Mesenchymal stem cell (in vitro differentiated cells and primary cell): ENCODE measurements around the gene PACSIN3.
A peak's percentile ranks its signal among the peaks of the same experiment; 100 is the strongest.
"Not testable (repeated sequence)": the region's sequence is repeated elsewhere in the genome, so short reads cannot be mapped to it uniquely, and the experiment has no call there.

Experiments
- DNase-seq: peaks from one replicate; pipeline ENCODE4 v3.0.0-alpha.2; 2013
- H2AFZ ChIP-seq: one replicate; pipeline ENCODE4 v1.6.1; 2013; ENCODE audit warnings: low read depth, mild to moderate bottlenecking, control low read depth, inconsistent platforms, low read length, moderate library complexity
- H2AK5ac ChIP-seq: 2 replicates; pipeline ENCODE4 v1.6.1; 2013; ENCODE audit warnings: low read length, moderate library complexity, mild to moderate bottlenecking, inconsistent platforms; ENCODE audit not compliant: severe bottlenecking
- H2BK120ac ChIP-seq: one replicate; pipeline ENCODE4 v1.6.1; 2013; ENCODE audit warnings: low read depth, mild to moderate bottlenecking, inconsistent platforms, low read length, moderate library complexity
- H2BK12ac ChIP-seq, 2 experiments: one replicate each; pipeline ENCODE4 v1.6.1; 2013; ENCODE audit warnings: inconsistent platforms in 2 of 2, low read length in 2 of 2, mild to moderate bottlenecking in 2 of 2, moderate library complexity in 2 of 2, control low read depth in 1 of 2
- H2BK15ac ChIP-seq: one replicate; pipeline ENCODE4 v1.6.1; 2013; ENCODE audit warnings: mild to moderate bottlenecking, low read depth, inconsistent platforms; ENCODE audit not compliant: poor library complexity, severe bottlenecking
- H2BK5ac ChIP-seq: 2 replicates; pipeline ENCODE4 v1.6.1; 2013; ENCODE audit warnings: low read depth, mild to moderate bottlenecking, low read length, control low read depth, inconsistent platforms; ENCODE audit not compliant: poor library complexity, severe bottlenecking
- H3K14ac ChIP-seq, 2 experiments: one replicate each; pipeline ENCODE4 v1.6.1; 2013; ENCODE audit warnings: inconsistent platforms in 2 of 2, low read length in 2 of 2, control low read depth in 1 of 2, mild to moderate bottlenecking in 1 of 2, moderate library complexity in 1 of 2
- H3K18ac ChIP-seq, 2 experiments: one replicate each; pipeline ENCODE4 v1.6.1; 2013; ENCODE audit warnings: inconsistent platforms in 2 of 2, low read length in 2 of 2, control low read depth in 1 of 2, low read depth in 1 of 2, mild to moderate bottlenecking in 1 of 2
- H3K23ac ChIP-seq, 2 experiments: one replicate each; pipeline ENCODE4 v1.6.1; 2013; ENCODE audit warnings: inconsistent platforms in 2 of 2, low read length in 2 of 2, mild to moderate bottlenecking in 2 of 2, moderate library complexity in 2 of 2, control low read depth in 1 of 2
- H3K27ac ChIP-seq: 2 replicates; pipeline ENCODE4 v1.5.1; 2013; ENCODE audit warnings: mild to moderate bottlenecking, moderate library complexity, low read length, control low read depth, inconsistent platforms; ENCODE audit not compliant: poor library complexity, severe bottlenecking
- H3K27me3 ChIP-seq, 2 experiments: 2 replicates each; pipeline versions ENCODE4 v1.6.1 to v1.7.0; 2013; ENCODE audit warnings: low read length in 2 of 2, mild to moderate bottlenecking in 2 of 2, moderate library complexity in 2 of 2, control low read depth in 1 of 2, inconsistent platforms in 1 of 2; ENCODE audit not compliant: control insufficient read depth in 1 of 2, insufficient read depth in 1 of 2
- H3K36me3 ChIP-seq, 2 experiments: 2 replicates each; pipeline versions ENCODE4 v1.6.1 to v1.7.0; 2013; ENCODE audit warnings: low read length in 2 of 2, control low read depth in 1 of 2, inconsistent platforms in 1 of 2, low read depth in 1 of 2, mild to moderate bottlenecking in 1 of 2; ENCODE audit not compliant: insufficient read depth in 2 of 2, control insufficient read depth in 1 of 2
- H3K4ac ChIP-seq, 2 experiments: one replicate each; pipeline ENCODE4 v1.6.1; 2013; ENCODE audit warnings: inconsistent platforms in 2 of 2, low read length in 2 of 2, mild to moderate bottlenecking in 2 of 2, moderate library complexity in 2 of 2, control low read depth in 1 of 2, low read depth in 1 of 2
- H3K4me1 ChIP-seq: 2 replicates; pipeline ENCODE4 v1.6.1; 2013; ENCODE audit warnings: low read depth, low read length, control low read depth; ENCODE audit not compliant: control insufficient read depth, insufficient read depth
- H3K4me2 ChIP-seq: 2 replicates; pipeline ENCODE4 v1.6.1; 2013; ENCODE audit warnings: low read length, mild to moderate bottlenecking, inconsistent platforms; ENCODE audit not compliant: poor library complexity, severe bottlenecking
- H3K4me3 ChIP-seq, 2 experiments: 2 replicates each; pipeline versions ENCODE4 v1.5.1 to v1.7.0; 2013; ENCODE audit warnings: low read length in 2 of 2, mild to moderate bottlenecking in 2 of 2, control low read depth in 1 of 2, low read depth in 1 of 2; ENCODE audit not compliant: insufficient read depth in 1 of 2
- H3K79me1 ChIP-seq: replicated peaks from 2 replicates; pipeline ENCODE4 v1.6.1; 2013; ENCODE audit warnings: mild to moderate bottlenecking, control low read depth, low read length, inconsistent platforms; ENCODE audit not compliant: poor library complexity, severe bottlenecking
- H3K9ac ChIP-seq: 2 replicates; pipeline ENCODE4 v1.7.0; 2013; ENCODE audit warnings: mild to moderate bottlenecking, low read length, moderate library complexity
- H3K9me3 ChIP-seq: 2 replicates; pipeline ENCODE4 v1.7.0; 2013; ENCODE audit warnings: mild to moderate bottlenecking, low read length; ENCODE audit not compliant: control insufficient read depth
- H4K8ac ChIP-seq: one replicate; pipeline ENCODE4 v1.6.1; 2013; ENCODE audit warnings: inconsistent platforms, mild to moderate bottlenecking, low read length, moderate library complexity
- H4K91ac ChIP-seq: one replicate; pipeline ENCODE4 v1.6.1; 2013; ENCODE audit warnings: mild to moderate bottlenecking, low read length, inconsistent platforms
- WGBS: methylation state at CpG from one replicate; pipeline ENCODE4 v1.1.7; 2013; ENCODE audit warnings: mixed read lengths; 5-methylcytosine and 5-hydroxymethylcytosine counted together

PACSIN3 gene

GRCh38 chr11:47206577-47206976 is 20.3 kb upstream of the PACSIN3 start:
- not testable (repeated sequence) for H3K4me1 ChIP-seq, H3K4me3 ChIP-seq, H3K14ac ChIP-seq, H2AK5ac ChIP-seq, H2AFZ ChIP-seq, H3K79me1 ChIP-seq, H3K4ac ChIP-seq, H2BK12ac ChIP-seq, H4K8ac ChIP-seq, H3K18ac ChIP-seq, H2BK120ac ChIP-seq, H2BK15ac ChIP-seq, H3K9me3 ChIP-seq, DNase-seq, H3K4me2 ChIP-seq, H3K27ac ChIP-seq, H3K9ac ChIP-seq, H4K91ac ChIP-seq, H2BK5ac ChIP-seq, H3K36me3 ChIP-seq, H3K23ac ChIP-seq
- WGBS = 90% methylated on average over 3 of the region's 5 CpGs
- H3K27me3 ChIP-seq = peaks cover 0 to 12% of the 10 kb centered on the region in 2 experiments

- H3K9me3 ChIP-seq = no peaks in the 10 kb centered on the region
- H3K18ac ChIP-seq = peak overlapping the region in 1 of 2 experiments; percentile 28
- no peak overlapping the region for H2AK5ac ChIP-seq
- peaks cover 0 to 18% of the 10 kb centered on the region in 2 experiments for H3K27me3 ChIP-seq
- 47% methylated on average over 2 of the region's 2 CpGs for WGBS
- H4K91ac ChIP-seq = no peak overlapping the region
- no peak overlapping the region for H3K14ac ChIP-seq
- peak overlapping the region; percentile 22 for H3K9ac ChIP-seq
- H3K79me1 ChIP-seq = no peaks in the 10 kb centered on the region
- peak overlapping the region in 1 of 2 experiments; percentile 3 for H3K4me3 ChIP-seq
- peak overlapping the region; percentile 34 for H2BK120ac ChIP-seq
- no peak overlapping the region for H2AFZ ChIP-seq
- H4K8ac ChIP-seq = no peak overlapping the region
- no peak overlapping the region for H3K23ac ChIP-seq
- no peak overlapping the region for H3K27ac ChIP-seq
- H2BK5ac ChIP-seq = no peak overlapping the region
- H3K4me1 ChIP-seq = no peaks in the 10 kb centered on the region
- H2BK12ac ChIP-seq = no peak overlapping the region
- H2BK15ac ChIP-seq = no peak overlapping the region
- no peak overlapping the region for H3K4ac ChIP-seq
- peak; percentile 72 for DNase-seq
- H3K4me2 ChIP-seq = no peak overlapping the region
- H3K36me3 ChIP-seq = no peaks in the 10 kb centered on the region
These were observed 18.4 kb upstream of the PACSIN3 start for GRCh38 chr11:47204637-47204989.

GRCh38 chr11:47202576-47202975 is 16.3 kb upstream of the PACSIN3 start:
- no peak overlapping the region for H3K4me3 ChIP-seq
- H4K8ac ChIP-seq = no peak overlapping the region

GRCh38 chr11:47201015-47201414 is 14.8 kb upstream of the PACSIN3 start:
- Histone ChIP-seq H3K36me3 (no peaks in the 10 kb centered on the region), H2AK5ac (no peak overlapping the region), H4K8ac (no peak overlapping the region), H3K27ac (no peak overlapping the region), H3K18ac (no peak overlapping the region), H3K4me3 (no peak overlapping the region), H3K4me2 (no peak overlapping the region), H4K91ac (no peak overlapping the region), H3K9me3 (no peaks in the 10 kb centered on the region), H3K14ac (no peak overlapping the region), H3K4me1 (no peaks in the 10 kb centered on the region), H2BK12ac (no peak overlapping the region), H3K4ac (no peak overlapping the region), H2BK120ac (no peak overlapping the region), H3K9ac (no peak overlapping the region), H3K79me1 (no peaks in the 10 kb centered on the region), H3K23ac (no peak overlapping the region), H2BK15ac (no peak overlapping the region), H2BK5ac (no peak overlapping the region), H3K27me3 (peaks cover 0 to 23% of the 10 kb centered on the region in 2 experiments), H2AFZ (no peak overlapping the region)
- DNase-seq = no peak
- WGBS = 83% methylated on average over 4 of the region's 4 CpGs

More at GRCh38 chr11:47202576-47202975, 16.3 kb upstream of the PACSIN3 start:
- no peak overlapping the region for H2AK5ac ChIP-seq
- H3K18ac ChIP-seq = no peak overlapping the region
- H3K27me3 ChIP-seq = peaks cover 0 to 23% of the 10 kb centered on the region in 2 experiments
- DNase-seq = no peak
- H2BK5ac ChIP-seq = no peak overlapping the region
- no peak overlapping the region for H3K23ac ChIP-seq
- no peak overlapping the region for H3K4me2 ChIP-seq
- no peak overlapping the region for H2BK15ac ChIP-seq
- no peak overlapping the region for H3K9ac ChIP-seq
- H2BK120ac ChIP-seq = no peak overlapping the region
- WGBS = 84% methylated on average over 5 of the region's 5 CpGs
- H3K14ac ChIP-seq = no peak overlapping the region
- H3K27ac ChIP-seq = no peak overlapping the region
- no peaks in the 10 kb centered on the region for H3K4me1 ChIP-seq
- no peaks in the 10 kb centered on the region for H3K9me3 ChIP-seq
- H3K36me3 ChIP-seq = no peaks in the 10 kb centered on the region
- no peak overlapping the region for H2BK12ac ChIP-seq
- H3K79me1 ChIP-seq = no peaks in the 10 kb centered on the region
- H4K91ac ChIP-seq = no peak overlapping the region
- H2AFZ ChIP-seq = no peak overlapping the region
- H3K4ac ChIP-seq = no peak overlapping the region
